Endodermal cell (in vitro differentiated cells): ENCODE results near the gene ARVCF. TPM values are rescaled to one million over a fixed set of nuclear protein-coding genes. Genes with fewer than 3 reads are reported as not detected.

Experiments
- DNase-seq: peaks from one replicate; pipeline ENCODE4 v3.0.0-alpha.2; 2017
- H3K27ac ChIP-seq: 2 replicates; pipeline ENCODE4 v1.5.1; 2013; ENCODE audit warnings: mild to moderate bottlenecking, low read depth, low read length, moderate library complexity
- H3K27me3 ChIP-seq: 2 replicates; pipeline ENCODE4 v1.6.1; 2013; ENCODE audit warnings: mild to moderate bottlenecking, low read length, moderate library complexity; ENCODE audit not compliant: insufficient read depth, control insufficient read depth, poor library complexity, severe bottlenecking
- H3K36me3 ChIP-seq: 2 replicates; pipeline ENCODE4 v1.7.0; 2013; ENCODE audit warnings: mild to moderate bottlenecking, low read length, moderate library complexity; ENCODE audit not compliant: control insufficient read depth, insufficient read depth
- H3K4me1 ChIP-seq: one replicate; pipeline ENCODE4 v1.7.0; 2013; ENCODE audit warnings: low read length; ENCODE audit not compliant: control insufficient read depth, insufficient read depth
- H3K4me3 ChIP-seq: 2 replicates; pipeline ENCODE4 v1.5.1; 2013; ENCODE audit warnings: mild to moderate bottlenecking, low read length, moderate library complexity
- H3K9ac ChIP-seq: 2 replicates; pipeline ENCODE4 v1.6.1; 2013; ENCODE audit warnings: mild to moderate bottlenecking, low read length, moderate library complexity; ENCODE audit not compliant: poor library complexity, severe bottlenecking; ENCODE audit errors: extremely low read depth
- H3K9me3 ChIP-seq: 2 replicates; pipeline ENCODE4 v1.6.1; 2013; ENCODE audit warnings: mild to moderate bottlenecking, low read length, moderate library complexity; ENCODE audit not compliant: control insufficient read depth
- H3K27ac Mint-ChIP-seq: 2 replicates; pipeline ENCODE4 v1.8.0; 2020; ENCODE audit warnings: mixed read lengths
- H3K27me3 Mint-ChIP-seq: 2 replicates; pipeline ENCODE4 v1.8.0; 2021; ENCODE audit warnings: mild to moderate bottlenecking, mixed read lengths; ENCODE audit not compliant: insufficient read depth
- H3K36me3 Mint-ChIP-seq: 2 replicates; pipeline ENCODE4 v1.8.0; 2020; ENCODE audit warnings: low read depth, mixed read lengths
- H3K4me1 Mint-ChIP-seq: 2 replicates; pipeline ENCODE4 v1.8.0; 2020; ENCODE audit warnings: mixed read lengths
- H3K4me3 Mint-ChIP-seq: 2 replicates; pipeline ENCODE4 v1.8.0; 2020; ENCODE audit warnings: mild to moderate bottlenecking, moderate library complexity, mixed read lengths
- H3K9me3 Mint-ChIP-seq: 2 replicates; pipeline ENCODE4 v1.8.0; 2020; ENCODE audit warnings: mild to moderate bottlenecking, mixed read lengths
- CTCF ChIP-seq: fragments of 200-600 bp; sonication (generic); conservative IDR thresholded peaks from 2 replicates; pipeline ENCODE4 v1.5.0; 2021; ENCODE audit warnings: antibody characterized with exemption, mild to moderate bottlenecking
- WGBS, 2 experiments: methylation state at CpG; one replicate each; pipeline versions ENCODE4 v1.1.5 to v1.1.7; 2013; ENCODE audit warnings: missing lambda C conversion rate in 2 of 2, mixed read lengths in 1 of 2; ENCODE audit not compliant: insufficient coverage in 1 of 2, insufficient read length in 1 of 2; 5-methylcytosine and 5-hydroxymethylcytosine counted together
- total RNA-seq, 2 donors: library from RNA; stranded (reverse); fragmentation: NEBNext Ultra II Directional in 1 of 2; extraction: Animal tissue kit (Norgen Biotek cat#: 25700) in 1 of 2; gene quantifications; 2 replicates in 1 of 2; 3 replicates in 1 of 2; pipeline ENCODE4 v1.2.1, GENCODE V29; 2021

The ARVCF gene
- total RNA-seq, 2 donors from 2014 or later: 48.3 to 61.3 TPM

- Histone ChIP-seq H3K4me1 (no peaks in the 10 kb centered on the region), H3K9me3 (no peaks in the 10 kb centered on the region), H3K4me3 (no peak overlapping the region), H3K27me3 (no peaks in the 10 kb centered on the region), H3K27ac (no peak overlapping the region), H3K36me3 (no peaks in the 10 kb centered on the region), H3K9ac (no peak overlapping the region)
- Mint-ChIP-seq H3K27ac (no peak overlapping the region), H3K27me3 (no peaks in the 10 kb centered on the region), H3K4me1 (no peaks in the 10 kb centered on the region), H3K36me3 (peaks cover 9% of the 10 kb centered on the region), H3K4me3 (no peak overlapping the region), H3K9me3 (no peaks in the 10 kb centered on the region)
- 90 to 92% methylated on average over 11 of the region's 11 CpGs for WGBS, 2 experiments
- no peak for DNase-seq
- TF ChIP-seq CTCF: no peak
Observed at GRCh38 chr22:20062766-20063083, 46.1 kb upstream of the ARVCF start.

- Histone ChIP-seq H3K36me3 (no peaks in the 10 kb centered on the region), H3K9me3 (no peaks in the 10 kb centered on the region), H3K4me1 (no peaks in the 10 kb centered on the region), H3K27ac (no peak overlapping the region), H3K4me3 (no peak overlapping the region), H3K27me3 (no peaks in the 10 kb centered on the region), H3K9ac (no peak overlapping the region)
- no peak for DNase-seq
- no peak overlapping the region for H3K4me3 Mint-ChIP-seq
- no peak for TF ChIP-seq CTCF
- no peaks in the 10 kb centered on the region for H3K9me3 Mint-ChIP-seq
- H3K27me3 Mint-ChIP-seq: no peaks in the 10 kb centered on the region
- H3K36me3 Mint-ChIP-seq: peaks cover 9% of the 10 kb centered on the region
- WGBS, 2 experiments: 91 to 97% methylated on average over 12 to 18 of the region's 18 CpGs
- no peaks in the 10 kb centered on the region for H3K4me1 Mint-ChIP-seq
- H3K27ac Mint-ChIP-seq: no peak overlapping the region
Observed at GRCh38 chr22:20062043-20062765, 45.6 kb upstream of the ARVCF start.

- Mint-ChIP-seq H3K4me3 (no peak overlapping the region), H3K4me1 (no peaks in the 10 kb centered on the region), H3K27ac (no peak overlapping the region), H3K27me3 (no peaks in the 10 kb centered on the region), H3K9me3 (no peaks in the 10 kb centered on the region), H3K36me3 (peaks cover 11% of the 10 kb centered on the region)
- no peak overlapping the region for H3K4me3 ChIP-seq
- no peaks in the 10 kb centered on the region for H3K9me3 ChIP-seq
- DNase-seq: no peak
- H3K4me1 ChIP-seq: no peaks in the 10 kb centered on the region
- no peak overlapping the region for H3K9ac ChIP-seq
- no peak overlapping the region for H3K27ac ChIP-seq
- TF ChIP-seq CTCF: no peak
- no peaks in the 10 kb centered on the region for H3K36me3 ChIP-seq
- WGBS, 2 experiments: 90 to 91% methylated on average over 11 of the region's 11 CpGs
- no peaks in the 10 kb centered on the region for H3K27me3 ChIP-seq
Observed at GRCh38 chr22:20061481-20061861, 44.8 kb upstream of the ARVCF start.
